Lower leg skin (tissue), 4 donors: ENCODE measurements around the gene NFE2L2. TPM values are rescaled to one million over a fixed set of nuclear protein-coding genes. Genes with fewer than 3 reads are reported as not detected.

Experiments
- DNase-seq, 2 donors: peaks; one replicate each; pipeline ENCODE4 v3.0.0-alpha.2; 2019; ENCODE audit warnings: low spot score in 2 of 2
- H3K4me3 ChIP-seq: fragments of 200-600 bp; sonication (generic); 2 replicates; pipeline ENCODE4 v1.5.1; 2017; ENCODE audit warnings: mild to moderate bottlenecking, low read depth; ENCODE audit not compliant: poor library complexity, severe bottlenecking
- CTCF ChIP-seq, 3 donors: fragments of 450-650 bp; IDR thresholded peaks; one replicate each; pipeline ENCODE4 v1.5.1; 2016; ENCODE audit warnings: antibody characterized with exemption in 3 of 3, mild to moderate bottlenecking in 3 of 3, moderate library complexity in 2 of 3
- POLR2A ChIP-seq, 2 donors: fragments of 450-650 bp; IDR thresholded peaks; one replicate each; pipeline ENCODE4 v1.6.1; 2016 to 2017; ENCODE audit warnings: antibody characterized with exemption in 2 of 2, mild to moderate bottlenecking in 1 of 2, moderate library complexity in 1 of 2
- WGBS, 2 donors: methylation state at CpG; one replicate each; pipeline ENCODE4 v1.1.5; 2018; 5-methylcytosine and 5-hydroxymethylcytosine counted together
- intact Hi-C: fragments of 100-400 bp; cut with DNase I; formaldehyde crosslinking; loops from one replicate; pipeline ENCODE4 v1.15.0; 2023; ENCODE audit warnings: low total_unique reads
- total RNA-seq, 4 donors: library from RNA; depleted of rRNA; stranded (reverse); fragments of >200 nt; gene quantifications; one replicate each; pipeline ENCODE4 v1.1.0, GENCODE V29; 2016

The NFE2L2 gene
- total RNA-seq, 4 donors from 2014 or later: 120 to 156 (median 128) TPM

- TF ChIP-seq POLR2A (IDR thresholded peaks at IDR 0.05): no peak
- no peak for TF ChIP-seq CTCF (IDR thresholded peaks at IDR 0.05)
- WGBS, 2 donors: 73 to 77% methylated on average over 3 of the region's 3 CpGs
- no peak for DNase-seq
- no peak overlapping the region for H3K4me3 ChIP-seq
- intact Hi-C loops: no loop called here
Observed at GRCh38 chr2:177253704-177254103, 10.8 kb downstream of the NFE2L2 start.

GRCh38 chr2:177252808-177253531 is 11.6 kb downstream of the NFE2L2 start:
- no peak overlapping the region for H3K4me3 ChIP-seq
- no peak for DNase-seq
- 74 to 80% methylated on average over 5 of the region's 5 CpGs for WGBS, 2 donors
- intact Hi-C loops: no loop called here
- no peak for TF ChIP-seq CTCF (IDR thresholded peaks at IDR 0.05)
- no peak for TF ChIP-seq POLR2A (IDR thresholded peaks at IDR 0.05)

- H3K4me3 ChIP-seq: no peak overlapping the region
- DNase-seq: no peak
- WGBS, 2 donors: 90 to 92% methylated on average over 3 of the region's 3 CpGs
- TF ChIP-seq POLR2A (IDR thresholded peaks at IDR 0.05) (no peak), CTCF (IDR thresholded peaks at IDR 0.05) (no peak)
- intact Hi-C loops: no loop called here
Observed at GRCh38 chr2:177251165-177251542, 13.4 kb downstream of the NFE2L2 start.

- intact Hi-C loops: no loop called here
- TF ChIP-seq POLR2A (IDR thresholded peaks at IDR 0.05): no peak
- no peak for TF ChIP-seq CTCF (IDR thresholded peaks at IDR 0.05)
- 85 to 92% methylated on average over 5 of the region's 5 CpGs for WGBS, 2 donors
- DNase-seq: no peak
- no peak overlapping the region for H3K4me3 ChIP-seq
Observed at GRCh38 chr2:177250461-177250860, 14.1 kb downstream of the NFE2L2 start.

GRCh38 chr2:177249038-177249437 is 15.5 kb downstream of the NFE2L2 start:
- intact Hi-C loops: no loop called here
- TF ChIP-seq CTCF (IDR thresholded peaks at IDR 0.05) (no peak), POLR2A (IDR thresholded peaks at IDR 0.05) (no peak)
- 85 to 86% methylated on average over 7 of the region's 7 CpGs for WGBS, 2 donors
- no peak overlapping the region for H3K4me3 ChIP-seq
- DNase-seq: no peak
